Measurements from ENCODE around the gene LRRTM4.

DNA sequence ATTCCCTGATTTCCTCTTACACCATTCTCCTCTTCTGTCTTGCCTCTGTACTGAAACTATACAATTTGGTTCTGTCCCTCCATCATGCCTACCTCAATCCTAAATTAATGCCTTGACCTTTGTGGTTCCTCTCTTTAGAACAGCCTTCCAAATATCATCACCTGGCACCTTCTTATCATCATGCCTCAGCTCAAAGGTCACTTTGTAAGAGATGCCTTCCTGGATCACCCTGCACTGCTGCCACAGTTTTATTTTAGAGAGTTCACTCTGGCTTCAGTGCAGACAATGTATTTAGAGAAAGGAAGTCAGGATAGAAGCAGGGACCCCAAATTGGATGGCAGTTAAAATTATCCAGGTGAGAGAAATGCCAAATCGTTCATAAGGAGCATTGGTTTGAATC is 64.5 kb downstream of the LRRTM4 start:
- TF ChIP-seq POLR2AphosphoS5 (IDR thresholded peaks at IDR 0.05; ENCODE audit: insufficient read depth in 1 of 2, low read depth in 1 of 2): no peak
- no peak for TF ChIP-seq CTCF (IDR thresholded peaks at IDR 0.05)

All from vagina (tissue), 2 donors.